HG03457 (cell line): ENCODE data around the gene CCDC192.

Experiments
- ATAC-seq: cut with Tn5 transposase; IDR thresholded peaks from one replicate; pipeline ENCODE4 v1.9.1; 2021; ENCODE audit warnings: moderate number of reproducible peaks; ENCODE audit not compliant: unreplicated experiment

The CCDC192 gene

GRCh38 chr5:127805448-127805847 is 102.3 kb downstream of the CCDC192 start:
- no peak for ATAC-seq

GRCh38 chr5:127806776-127807175 is 103.6 kb downstream of the CCDC192 start:
- ATAC-seq = no peak

DNA sequence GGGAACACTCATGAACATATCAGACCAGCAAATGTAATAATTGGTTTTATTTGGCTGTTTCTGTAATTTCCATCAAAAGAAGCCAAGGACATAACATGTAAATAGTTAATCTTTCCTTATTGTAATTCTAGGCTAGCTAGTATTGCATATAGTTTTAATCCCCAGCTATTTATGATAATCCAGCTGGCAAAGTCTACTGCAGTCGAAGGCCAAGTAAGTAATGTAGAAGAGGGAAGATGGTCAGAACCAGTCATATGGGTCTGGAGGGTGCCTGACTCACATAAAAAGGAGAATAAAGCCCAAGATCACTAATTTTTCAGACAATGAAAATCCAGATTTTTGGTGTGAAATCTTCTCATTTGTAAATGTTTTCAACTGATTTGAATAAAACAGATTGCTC is 106.3 kb downstream of the CCDC192 start:
- ATAC-seq = no peak

GRCh38 chr5:127810017-127810416 is 106.8 kb downstream of the CCDC192 start:
- no peak for ATAC-seq

GRCh38 chr5:127810707-127811490 is 107.7 kb downstream of the CCDC192 start:
- no peak for ATAC-seq

DNA sequence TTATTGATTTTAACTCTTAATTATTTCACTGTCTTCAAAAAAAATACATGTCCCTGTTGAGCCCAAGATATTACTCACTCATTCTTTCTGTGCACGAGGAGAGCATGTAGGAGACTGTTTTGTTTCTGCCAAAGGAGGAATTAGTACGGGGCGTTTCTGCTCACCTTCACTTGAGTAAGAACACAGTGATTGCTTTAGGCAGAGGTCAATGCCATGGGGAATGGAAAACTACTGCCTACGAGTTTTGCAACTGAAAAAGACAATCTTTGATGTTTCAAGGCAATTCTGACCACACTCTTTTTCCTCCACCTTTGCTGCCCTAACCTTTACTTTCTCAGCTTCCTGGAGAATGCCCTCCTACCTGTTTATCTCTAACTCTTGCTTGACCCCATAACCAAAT is 109.4 kb downstream of the CCDC192 start:
- no peak for ATAC-seq

- no peak for ATAC-seq
Observed at GRCh38 chr5:127813633-127814587, 110.7 kb downstream of the CCDC192 start.

DNA sequence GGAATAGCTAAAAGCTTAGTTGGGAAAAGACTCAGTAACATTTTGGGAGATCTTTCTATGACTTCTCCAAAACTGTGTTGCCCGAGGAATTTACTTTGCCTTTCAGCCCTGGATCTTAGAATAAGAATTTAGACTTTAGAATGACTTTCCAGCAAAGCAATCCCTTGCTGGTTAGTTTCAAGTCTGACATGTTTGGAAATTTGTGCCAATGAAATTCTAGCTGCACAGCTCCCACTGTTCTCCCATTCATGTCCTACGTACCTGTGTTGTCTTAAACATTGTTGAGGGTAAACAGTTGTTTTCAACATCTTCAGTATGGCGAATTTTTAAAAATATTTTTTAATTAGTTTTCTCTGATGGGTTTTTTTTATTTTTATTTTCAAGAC is 111.4 kb downstream of the CCDC192 start:
- no peak for ATAC-seq

DNA sequence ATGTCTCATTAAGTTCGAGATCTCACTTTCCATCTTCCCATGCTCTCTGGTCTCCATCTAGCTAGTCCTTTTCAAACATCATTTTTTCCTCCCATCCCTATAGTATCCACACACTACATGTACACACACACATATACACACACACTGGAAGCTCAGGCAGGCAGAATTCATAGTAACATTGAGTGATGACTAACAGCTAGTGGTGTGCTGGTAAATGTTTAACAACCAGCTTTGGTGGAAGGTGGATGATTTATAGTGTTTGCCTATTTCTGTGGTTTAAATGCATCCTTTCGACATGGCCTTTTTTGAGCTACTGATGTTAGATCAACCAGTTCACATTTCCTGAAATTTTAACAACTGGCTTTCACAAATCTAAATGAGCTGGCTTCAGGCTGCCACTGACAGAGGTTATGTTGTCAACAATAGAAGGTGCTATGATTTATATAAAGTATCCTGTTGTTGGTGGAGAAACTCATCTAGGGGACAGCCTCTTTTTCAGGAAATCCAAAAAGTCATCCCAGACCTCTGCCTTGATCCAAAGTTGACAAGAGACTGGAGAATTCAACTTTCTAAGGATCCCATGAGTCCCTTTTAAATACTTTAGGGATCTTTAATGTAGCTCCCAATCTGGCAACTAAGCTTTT is 117.8 kb downstream of the CCDC192 start:
- ATAC-seq = peak; percentile 98

DNA sequence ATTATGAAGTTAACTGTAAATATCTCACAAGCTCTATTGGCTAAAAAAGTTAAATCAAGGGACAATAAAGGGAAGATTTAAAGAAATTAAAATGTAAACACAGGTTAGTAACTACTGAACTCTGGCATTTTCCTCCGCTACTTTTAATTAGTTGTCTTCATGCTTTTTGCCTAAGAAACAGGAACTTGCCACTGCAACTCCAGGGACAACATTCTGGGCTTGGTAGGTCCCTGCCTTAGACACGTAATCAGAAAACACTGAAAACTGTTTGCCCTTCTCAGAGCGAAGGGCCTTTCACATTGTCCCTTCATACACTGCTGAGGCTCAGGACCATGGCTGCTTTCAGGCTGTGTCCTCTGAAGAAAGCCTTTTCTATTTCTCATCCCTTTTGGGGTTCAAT is 118.7 kb downstream of the CCDC192 start:
- ATAC-seq = no peak

DNA sequence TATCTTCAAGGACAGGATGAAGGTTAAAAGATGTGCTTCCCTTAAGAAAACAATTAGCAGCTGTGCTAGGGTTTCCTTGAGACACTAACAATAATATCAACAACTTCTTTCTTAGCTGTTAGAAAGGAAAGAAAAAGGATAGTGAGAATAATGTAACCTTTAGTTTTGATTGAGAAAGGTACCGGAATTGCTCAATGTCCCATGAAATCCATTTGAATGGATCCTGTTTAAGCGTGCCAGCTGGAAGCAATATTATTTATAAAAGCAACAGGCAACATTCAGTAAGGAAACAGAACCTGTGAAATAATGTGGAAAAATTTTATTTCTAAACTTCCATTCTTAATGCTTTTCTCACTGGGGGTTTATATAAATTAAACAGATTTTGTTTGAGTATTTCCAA is 120.9 kb downstream of the CCDC192 start:
- no peak for ATAC-seq

DNA sequence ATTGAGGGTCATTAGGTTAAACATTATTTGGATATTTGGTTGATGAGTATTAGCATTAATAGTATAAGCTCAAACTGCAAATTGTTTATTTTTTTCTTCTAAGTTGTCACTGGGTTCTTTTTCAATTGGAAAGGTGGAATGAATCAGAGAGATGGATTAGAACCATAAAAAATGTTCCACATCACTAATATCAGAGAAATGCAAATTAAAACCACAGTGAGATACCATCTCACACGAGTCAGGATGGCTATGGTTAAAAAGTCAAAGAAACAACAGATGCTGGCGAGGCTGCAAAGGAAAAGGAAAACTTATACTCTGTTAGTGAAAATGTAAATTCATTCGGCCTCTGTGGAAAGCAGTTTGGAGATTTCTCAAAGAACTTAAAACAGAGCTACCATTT is 122.8 kb downstream of the CCDC192 start:
- peak; percentile 50 for ATAC-seq

GRCh38 chr5:127827451-127827850 is 124.3 kb downstream of the CCDC192 start:
- ATAC-seq = no peak

GRCh38 chr5:127830157-127830556 is 127.0 kb downstream of the CCDC192 start:
- ATAC-seq = no peak

- no peak for ATAC-seq
Observed at GRCh38 chr5:127830829-127831598, 127.8 kb downstream of the CCDC192 start.

GRCh38 chr5:127832067-127832466 is 128.9 kb downstream of the CCDC192 start:
- no peak for ATAC-seq

- peak; percentile 62 for ATAC-seq
Observed at GRCh38 chr5:127834094-127834531, 130.9 kb downstream of the CCDC192 start.

GRCh38 chr5:127834554-127834953 is 131.4 kb downstream of the CCDC192 start:
- no peak for ATAC-seq

GRCh38 chr5:127838661-127839060 is 135.5 kb downstream of the CCDC192 start:
- ATAC-seq = no peak

GRCh38 chr5:127839072-127839471 is 135.9 kb downstream of the CCDC192 start:
- ATAC-seq = peak; percentile 40
